K562 (cell line): ENCODE results near the gene GPSM3. TPM values are rescaled to one million over a fixed set of nuclear protein-coding genes. Genes with fewer than 3 reads are reported as not detected.
A peak's percentile ranks its signal among the peaks of the same experiment; 100 is the strongest.

Experiments
- ATAC-seq: fragments of 200-7000 bp; cut with Tn5 transposase; 3 replicates; pipeline ENCODE4 v1.9.1; 2020; ENCODE audit warnings: moderate library complexity
- BruUV-seq: library from RNA; stranded (reverse); fragments of 400-500 nt; replicated peaks from 2 replicates; lab custom pipeline; 2021; lab: Mats Ljungman, UMichigan
- CTCF ChIA-PET: fragments of 300-600 bp; formaldehyde crosslinking; extraction: SDS; loops from one replicate; lab custom pipeline; 2021; ENCODE audit warnings: low intra/inter-chr PET ratio; lab: Yijun Ruan, JAX
- POLR2A ChIA-PET: fragments of 300-600, 350-650 bp; sonication (Branson Sonifier 250); formaldehyde crosslinking; extraction: SDS; loops from one replicate; lab custom pipeline; 2021; ENCODE audit warnings: antibody characterized with exemption, inconsistent platforms; lab: Yijun Ruan, JAX
- DNase-seq, 4 experiments: peaks; one replicate each; pipeline versions ENCODE4 v3.0.0 to v3.0.0-alpha.2; 2011 to 2018; ENCODE audit warnings: low spot score in 3 of 4, mixed read lengths in 3 of 4; ENCODE audit errors: extremely low read depth in 1 of 4
- FAIRE-seq: peaks from 2 replicates; lab custom pipeline; 2011; peaks lifted over from hg19 to GRCh38; lab: Jason Lieb, UNC
- H2AFZ ChIP-seq: 2 replicates; pipeline ENCODE4 v1.6.0; 2011; ENCODE audit warnings: low read depth, low read length, control low read depth, inconsistent platforms
- H3K27ac ChIP-seq: fragments of 200-600 bp; 3 replicates; pipeline ENCODE4 v1.8.0; 2011; ENCODE audit warnings: low read depth, mild to moderate bottlenecking, control low read depth, inconsistent platforms, low read length, moderate library complexity, mixed read lengths; ENCODE audit errors: extremely low read depth
- H3K27me3 ChIP-seq, 2 experiments: fragments of 300-600 bp in 1 of 2; 2 replicates in 1 of 2; 3 replicates in 1 of 2; pipeline versions ENCODE4 v1.6.0 to v1.8.0; 2011; ENCODE audit warnings: inconsistent platforms in 2 of 2, low read length in 2 of 2, mild to moderate bottlenecking in 1 of 2, mixed read lengths in 1 of 2, moderate library complexity in 1 of 2; ENCODE audit not compliant: control insufficient read depth in 2 of 2, insufficient read depth in 2 of 2
- H3K36me3 ChIP-seq: fragments of 300-600 bp; 3 replicates; pipeline ENCODE4 v1.8.0; 2011; ENCODE audit warnings: mild to moderate bottlenecking, low read length, inconsistent platforms; ENCODE audit not compliant: control insufficient read depth, insufficient read depth
- H3K4me1 ChIP-seq, 2 experiments: fragments of 200-600 bp in 1 of 2; replicated peaks in 1 of 2; 2 replicates in 1 of 2; 3 replicates in 1 of 2; pipeline versions ENCODE4 v1.5.1 to v1.8.0; 2011; ENCODE audit warnings: inconsistent platforms in 2 of 2, low read length in 2 of 2, mild to moderate bottlenecking in 1 of 2, mixed read lengths in 1 of 2, moderate library complexity in 1 of 2; ENCODE audit not compliant: control insufficient read depth in 2 of 2, insufficient read depth in 2 of 2
- H3K4me2 ChIP-seq: 2 replicates; pipeline ENCODE4 v1.6.1; 2011; ENCODE audit warnings: low read length, control low read depth, inconsistent platforms, mixed read lengths; ENCODE audit not compliant: insufficient read depth
- H3K4me3 ChIP-seq: fragments of 200-600 bp; sonication (generic), shearing (Covaris generic); 2 replicates; pipeline ENCODE4 v1.5.1; 2016; ENCODE audit warnings: control low read depth, inconsistent platforms
- H3K79me2 ChIP-seq: fragments of 200-600 bp; 3 replicates; pipeline ENCODE4 v1.8.0; 2011; ENCODE audit warnings: low read length, inconsistent platforms; ENCODE audit not compliant: control insufficient read depth, insufficient read depth
- H3K9ac ChIP-seq, 2 experiments: 2 replicates each; pipeline versions ENCODE4 v1.6.0 to v1.6.1; 2011; ENCODE audit warnings: low read depth in 2 of 2, low read length in 2 of 2, control low read depth in 1 of 2, inconsistent platforms in 1 of 2, mild to moderate bottlenecking in 1 of 2, mixed read lengths in 1 of 2; ENCODE audit not compliant: insufficient read depth in 1 of 2
- H3K9me1 ChIP-seq: one replicate; pipeline ENCODE4 v1.6.0; 2011; ENCODE audit warnings: inconsistent platforms, mild to moderate bottlenecking, low read length, moderate library complexity; ENCODE audit not compliant: control insufficient read depth, insufficient read depth
- H3K9me3 ChIP-seq: replicated peaks from 2 replicates; pipeline ENCODE4 v1.5.1; 2011; ENCODE audit warnings: low read depth, low read length, inconsistent platforms; ENCODE audit not compliant: control insufficient read depth, insufficient read depth
- H4K20me1 ChIP-seq: replicated peaks from 2 replicates; pipeline ENCODE4 v1.6.1; 2011; ENCODE audit warnings: low read length, inconsistent platforms, mixed read lengths; ENCODE audit not compliant: control insufficient read depth, insufficient read depth
- DMBX1 ChIP-seq: fragments of 250-450 bp; sonication (Bioruptor Pico); IDR thresholded peaks from 2 replicates; pipeline ENCODE4 v1.8.0; 2022; ENCODE audit warnings: inconsistent platforms, mild to moderate bottlenecking, moderate library complexity, borderline replicate concordance
- EWSR1 ChIP-seq: fragments of 450-650 bp; IDR thresholded peaks from 2 replicates; pipeline ENCODE4 v1.6.1; 2018; ENCODE audit warnings: borderline replicate concordance, mild to moderate bottlenecking, low read depth, moderate library complexity; ENCODE audit not compliant: partially characterized antibody
- HNRNPLL ChIP-seq: fragments of 200-400 bp; formaldehyde crosslinking; IDR thresholded peaks from 2 replicates; pipeline ENCODE4 v1.6.1; 2017; ENCODE audit warnings: low read length, low read depth, mild to moderate bottlenecking; ENCODE audit not compliant: poor library complexity, severe bottlenecking
- NFXL1 ChIP-seq: fragments of 450-650 bp; formaldehyde crosslinking; IDR thresholded peaks from 2 replicates; pipeline ENCODE4 v1.4.0; 2021; ENCODE audit warnings: mild to moderate bottlenecking
- POLR2AphosphoS5 ChIP-seq: IDR thresholded peaks from 2 replicates; pipeline ENCODE4 v1.6.1; 2011; ENCODE audit warnings: mild to moderate bottlenecking, low read depth, low read length, moderate library complexity; ENCODE audit not compliant: control insufficient read depth, insufficient read depth
- POLR2G ChIP-seq: fragments of 200-400 bp; formaldehyde crosslinking; IDR thresholded peaks from 2 replicates; pipeline ENCODE4 v1.6.1; 2017; ENCODE audit warnings: low read depth, mild to moderate bottlenecking, antibody characterized with exemption, low read length, moderate library complexity
- RBFOX2 ChIP-seq: fragments of 200-400 bp; formaldehyde crosslinking; IDR thresholded peaks from 2 replicates; pipeline ENCODE4 v1.6.1; 2017; ENCODE audit warnings: low read depth, mild to moderate bottlenecking, low read length, moderate library complexity
- TAL1 ChIP-seq: fragments of 450-650 bp; IDR thresholded peaks from 2 replicates; pipeline ENCODE4 v1.6.1; 2016; ENCODE audit warnings: mild to moderate bottlenecking
- TSC22D4 ChIP-seq: fragments of 450-650 bp; IDR thresholded peaks from 2 replicates; pipeline ENCODE4 v1.6.1; 2016; ENCODE audit warnings: missing genetic modification characterization, missing biosample characterization, control low read depth
- ZNF133 ChIP-seq: fragments of 250-450 bp; sonication (Bioruptor Pico); IDR thresholded peaks from 2 replicates; pipeline ENCODE4 v1.4.0; 2020; ENCODE audit warnings: mild to moderate bottlenecking
- ZNF175 ChIP-seq: fragments of 200-800 bp; sonication (Bioruptor generic); IDR thresholded peaks from 2 replicates; pipeline ENCODE4 v1.6.1; 2016; ENCODE audit warnings: low read depth, mild to moderate bottlenecking, missing genetic modification characterization, missing compliant biosample characterization
- ZNF3 ChIP-seq: fragments of 250-450 bp; sonication (Bioruptor Pico); IDR thresholded peaks from 2 replicates; pipeline ENCODE4 v1.5.0; 2021; ENCODE audit warnings: mild to moderate bottlenecking, moderate library complexity
- WGBS: fragments of 100-300 bp; shearing (Covaris generic); methylation state at CpG from one replicate; pipeline ENCODE4 v1.1.6; 2016; ENCODE audit warnings: low coverage, mixed read lengths; ENCODE audit not compliant: insufficient coverage; ENCODE audit errors: missing lambda C conversion rate; 5-methylcytosine and 5-hydroxymethylcytosine counted together
- in situ Hi-C: fragments of 300-500 bp; cut with MboI; formaldehyde crosslinking; loops from 4 replicates; pipeline ENCODE4 v1.15.0; 2018; ENCODE audit warnings: inconsistent platforms, mixed read lengths
- intact Hi-C: fragments of 100-400 bp; cut with micrococcal nuclease; formaldehyde crosslinking; loops from 2 replicates; pipeline ENCODE4 v1.14.2; 2022
- polyA plus RNA-seq, 8 experiments: library from polyadenylated mRNA; depleted of rRNA in 4 of 8; stranded (reverse) in 5 of 8; unstranded in 3 of 8; fragments of >200 nt; fragmentation: Nextera tagmentation in 2 of 8; fragmentation: Illumina TruSeq in 1 of 8; extraction: Ambion mirVana in 2 of 8; extraction: Trizol in 1 of 8; gene quantifications; 2 replicates each; pipeline versions ENCODE4 v1.2.1 to v1.2.3, GENCODE V29; 2011 to 2014; ENCODE audit warnings: inconsistent platforms in 1 of 8, missing spikeins in 1 of 8
- total RNA-seq, 7 experiments: library from RNA; depleted of rRNA in 6 of 7; stranded (reverse); fragments of >200 nt in 6 of 7; fragmentation: Illumina TruSeq in 2 of 7; extraction: Trizol in 2 of 7; gene quantifications; 2 replicates each; pipeline versions ENCODE4 v1.2.1 to v1.2.3, GENCODE V29; 2011 to 2021; ENCODE audit warnings: low replicate concordance in 1 of 7

GPSM3 gene
- total and polyA plus RNA-seq, 9 of the 15 experiments (the other 6 are each of a cell fraction or from before 2014, with no cell fraction given) = 5.3 to 42.6 (median 24.4) TPM

DNA sequence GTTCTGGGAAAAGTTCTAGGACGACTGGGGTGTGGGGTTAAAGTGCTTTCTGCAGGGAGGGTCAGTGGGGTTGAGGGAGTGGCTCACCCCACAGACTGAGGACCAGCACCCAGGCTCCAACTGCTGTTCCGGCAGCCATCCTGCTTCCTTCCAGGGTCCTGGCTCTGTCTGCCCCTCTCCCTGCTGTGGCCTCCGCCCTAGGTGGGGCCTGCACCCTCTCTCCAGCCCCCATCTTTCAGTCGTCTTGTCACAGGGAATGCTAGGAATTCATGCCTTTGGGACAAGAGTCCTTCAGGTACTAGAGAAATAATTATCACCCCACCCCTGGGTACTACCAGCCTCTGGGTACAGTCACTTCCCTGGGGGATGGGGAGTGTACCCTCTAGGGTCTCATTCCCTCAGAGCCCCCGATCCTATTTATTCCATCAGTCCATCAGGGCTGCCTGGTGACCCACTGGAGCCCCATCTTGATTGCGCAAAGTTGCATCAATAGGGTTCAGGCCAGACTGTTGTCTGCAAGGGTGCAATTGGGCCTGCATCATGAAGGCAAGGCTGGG lies 8.3 kb downstream of the GPSM3 start, which contains the start of gene AGER (continued):
- TF ChIP-seq NFXL1 (CRISPR knock-in tag) (peak; percentile 77; the same call in 1 of the 2 replicates), POLR2G (peak; percentile 61), ZNF175 (CRISPR knock-in tag) (peak; percentile 91), ZNF3 (no peak), POLR2AphosphoS5 (peak; percentile 59; the same call in 1 of the 2 replicates)

DNA sequence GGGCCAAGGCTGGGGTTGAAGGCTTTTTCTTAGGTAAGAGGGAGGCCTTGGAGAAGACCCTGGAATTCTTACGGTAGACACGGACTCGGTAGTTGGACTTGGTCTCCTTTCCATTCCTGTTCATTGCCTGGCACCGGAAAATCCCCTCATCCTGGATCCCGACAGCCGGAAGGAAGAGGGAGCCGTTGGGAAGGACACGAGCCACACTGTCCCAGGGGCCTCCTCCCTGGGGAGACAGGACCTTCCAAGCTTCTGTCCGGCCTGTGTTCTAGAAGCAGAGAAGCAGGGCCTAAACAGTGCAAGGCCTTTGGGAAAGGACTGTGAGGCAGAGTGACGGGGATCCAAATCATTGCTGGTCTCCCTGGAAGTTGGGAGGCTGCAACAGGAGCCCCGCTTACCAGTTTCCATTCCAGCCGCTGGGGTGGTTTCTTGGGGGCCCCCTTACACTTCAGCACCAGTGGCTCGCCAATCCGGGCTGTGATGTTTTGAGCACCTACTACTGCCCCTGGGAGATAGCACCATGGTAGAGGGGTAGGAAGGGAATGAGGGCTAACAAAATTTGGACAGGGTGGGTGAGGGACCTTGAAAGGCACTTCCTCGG lies 8.9 kb downstream of the GPSM3 start:
- peaks cover 61% of the 10 kb centered on the region for H3K79me2 ChIP-seq
- in situ Hi-C loops (no loop called here), intact Hi-C loops (no loop called here)
- POLR2A ChIA-PET = interaction anchor here (0.8 to 1.7 kb wide), 3 partner anchors 10 to 231 kb away, joined by 3 to 7 read pairs (median 6); partner anchors contain the start of gene GPSM3
- FAIRE-seq (no peak), DNase-seq (no peak), ATAC-seq (no peak)
- peaks cover 7% of the 10 kb centered on the region for H3K9me1 ChIP-seq
- 93% methylated on average over 15 of the region's 15 CpGs for WGBS
- TF ChIP-seq RBFOX2 = peak; percentile 52; the same call in 1 of the 2 replicates
- TF ChIP-seq ZNF133 = no peak
- no peak for TF ChIP-seq TSC22D4 (tag)
- peak; percentile 25 for TF ChIP-seq HNRNPLL
- no peak for TF ChIP-seq DMBX1 (CRISPR knock-in tag)
- no peak for TF ChIP-seq TAL1
- peak; percentile 47; the same call in 1 of the 2 replicates for TF ChIP-seq POLR2G
- no peak for TF ChIP-seq EWSR1
- no peak overlapping the region for H2AFZ ChIP-seq
- peaks cover 59 to 63% of the 10 kb centered on the region in 2 experiments for H3K4me1 ChIP-seq
- CTCF ChIA-PET = no interaction called here
- H3K9ac ChIP-seq = peak overlapping the region; percentile 5 to 9; a peak in 3 of 4 replicates
- no TSS peak for BruUV-seq
- no peaks in the 10 kb centered on the region for H4K20me1 ChIP-seq
- no peak overlapping the region for H3K4me2 ChIP-seq
- H3K27me3 ChIP-seq = no peaks in the 10 kb centered on the region
- H3K9me3 ChIP-seq = no peaks in the 10 kb centered on the region
- peaks cover 80% of the 10 kb centered on the region; the same call in 2 of the 3 replicates for H3K36me3 ChIP-seq
- no peak overlapping the region for H3K4me3 ChIP-seq
- H3K27ac ChIP-seq = peak overlapping the region; percentile 56; the same call in 2 of the 3 replicates
